ENCODE data around the gene STIP1. TPM values are rescaled to one million over a fixed set of nuclear protein-coding genes. Genes with fewer than 3 reads are reported as not detected.
A peak's percentile ranks its signal among the peaks of the same experiment; 100 is the strongest.

Gene STIP1
- total RNA-seq, 3 donors from 2014 or later: 49.4 to 118 (median 80.3) TPM

DNA sequence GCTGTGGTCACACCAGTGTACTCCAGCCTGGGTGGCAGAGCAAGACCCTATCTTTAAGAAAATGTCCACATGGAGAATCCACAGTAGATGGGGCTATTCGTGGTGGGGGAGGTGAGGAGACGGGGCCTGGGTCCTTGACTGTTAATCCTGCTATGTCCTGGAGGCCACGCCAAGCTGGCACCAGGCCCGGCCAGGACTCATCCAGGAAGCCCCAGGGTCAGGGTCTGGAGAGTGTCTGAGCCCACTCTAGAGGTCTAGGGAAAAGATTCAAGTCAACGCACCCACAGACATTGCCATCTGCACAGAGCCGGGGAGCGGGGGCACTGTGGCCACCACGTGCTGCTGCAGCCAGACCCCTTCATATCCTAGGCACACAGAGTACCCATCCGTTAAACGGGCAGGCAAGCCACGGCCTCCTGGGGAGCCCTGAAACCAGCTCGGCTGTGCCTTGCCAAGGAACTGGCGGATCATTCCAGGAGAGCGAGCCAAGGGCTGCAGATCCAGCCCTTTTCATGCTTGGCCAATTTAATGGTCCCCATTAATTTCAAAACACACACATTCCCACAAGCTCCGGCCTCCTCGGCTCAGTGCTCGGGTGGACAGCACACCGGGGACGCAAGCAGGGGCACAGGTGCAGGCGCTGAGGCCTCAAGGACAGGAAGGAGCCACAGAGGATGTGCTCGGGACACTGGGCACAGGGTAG is 44.7 kb upstream of the STIP1 start:
- no peak for ATAC-seq
- intact Hi-C loops (cut with DNase I, micrococcal nuclease): loop anchor here in 1 of 2 donors (10.0 kb wide), 1 partner anchor 136 kb away; no protein-coding TSS in a partner anchor
- Histone ChIP-seq H3K9me3 (no peaks in the 10 kb centered on the region), H3K36me3 (ENCODE audit: low read depth) (no peaks in the 10 kb centered on the region), H3K4me1 (ENCODE audit: low read depth) (no peaks in the 10 kb centered on the region), H3K4me3 (no peak overlapping the region)
- no peak for DNase-seq
- TF ChIP-seq, protein P1, sequence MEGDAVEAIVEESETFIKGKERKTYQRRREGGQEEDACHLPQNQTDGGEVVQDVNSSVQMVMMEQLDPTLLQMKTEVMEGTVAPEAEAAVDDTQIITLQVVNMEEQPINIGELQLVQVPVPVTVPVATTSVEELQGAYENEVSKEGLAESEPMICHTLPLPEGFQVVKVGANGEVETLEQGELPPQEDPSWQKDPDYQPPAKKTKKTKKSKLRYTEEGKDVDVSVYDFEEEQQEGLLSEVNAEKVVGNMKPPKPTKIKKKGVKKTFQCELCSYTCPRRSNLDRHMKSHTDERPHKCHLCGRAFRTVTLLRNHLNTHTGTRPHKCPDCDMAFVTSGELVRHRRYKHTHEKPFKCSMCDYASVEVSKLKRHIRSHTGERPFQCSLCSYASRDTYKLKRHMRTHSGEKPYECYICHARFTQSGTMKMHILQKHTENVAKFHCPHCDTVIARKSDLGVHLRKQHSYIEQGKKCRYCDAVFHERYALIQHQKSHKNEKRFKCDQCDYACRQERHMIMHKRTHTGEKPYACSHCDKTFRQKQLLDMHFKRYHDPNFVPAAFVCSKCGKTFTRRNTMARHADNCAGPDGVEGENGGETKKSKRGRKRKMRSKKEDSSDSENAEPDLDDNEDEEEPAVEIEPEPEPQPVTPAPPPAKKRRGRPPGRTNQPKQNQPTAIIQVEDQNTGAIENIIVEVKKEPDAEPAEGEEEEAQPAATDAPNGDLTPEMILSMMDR (IDR thresholded peaks at IDR 0.05): no peak

DNA sequence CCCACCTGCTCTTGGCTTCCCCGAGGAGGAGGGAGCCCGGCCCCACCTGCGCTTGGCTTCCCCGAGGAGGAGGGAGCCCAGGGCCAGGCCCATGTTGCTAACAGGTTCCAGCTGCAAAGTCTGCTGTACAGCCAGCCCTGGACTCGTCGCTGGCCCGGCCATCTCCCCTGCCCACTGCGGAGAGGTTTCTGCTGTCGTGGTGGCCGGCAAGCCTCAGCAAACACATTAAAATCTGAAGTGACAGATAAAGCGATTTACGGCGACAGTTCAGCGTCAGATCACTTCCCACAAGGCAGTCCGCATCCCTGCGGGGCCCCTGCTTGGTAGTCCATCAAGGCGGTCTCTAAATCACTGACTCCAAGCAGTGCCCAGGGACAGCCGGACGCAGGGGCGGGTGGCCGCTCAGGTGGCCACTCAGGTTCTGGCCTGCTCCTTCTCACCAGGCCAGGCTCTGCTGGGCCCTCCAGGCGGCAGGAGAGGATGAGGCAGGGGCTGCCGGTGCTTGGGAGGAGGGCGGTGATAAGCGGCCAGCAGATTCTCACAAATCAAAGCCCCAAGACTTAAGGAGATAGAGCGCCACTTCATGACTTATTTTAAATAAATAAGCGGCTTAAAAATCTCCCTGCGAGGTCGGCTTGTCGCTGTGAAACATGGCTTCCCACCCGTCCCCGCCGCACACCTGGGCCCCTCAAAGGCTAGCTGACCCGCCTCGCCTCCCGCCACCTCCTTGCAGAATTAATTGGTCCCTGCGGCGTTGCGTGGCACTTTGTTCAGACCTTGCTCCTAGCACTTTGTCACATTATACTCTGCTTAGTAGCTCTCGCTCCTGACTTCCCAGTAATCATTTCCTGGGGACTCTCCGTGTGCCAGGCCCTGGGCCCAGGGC is 41.1 kb upstream of the STIP1 start:
- ATAC-seq: no peak
- DNase-seq: no peak
- no peak overlapping the region for H3K4me3 ChIP-seq
- no peaks in the 10 kb centered on the region for H3K4me1 ChIP-seq (ENCODE audit: low read depth)
- intact Hi-C loops (cut with DNase I, micrococcal nuclease): loop anchor here in 1 of 2 donors (10.0 kb wide), 1 partner anchor 140 kb away; no protein-coding TSS in a partner anchor
- TF ChIP-seq, protein P1 (IDR thresholded peaks at IDR 0.05): no peak
- H3K36me3 ChIP-seq (ENCODE audit: low read depth): no peaks in the 10 kb centered on the region
- no peaks in the 10 kb centered on the region for H3K9me3 ChIP-seq

DNA sequence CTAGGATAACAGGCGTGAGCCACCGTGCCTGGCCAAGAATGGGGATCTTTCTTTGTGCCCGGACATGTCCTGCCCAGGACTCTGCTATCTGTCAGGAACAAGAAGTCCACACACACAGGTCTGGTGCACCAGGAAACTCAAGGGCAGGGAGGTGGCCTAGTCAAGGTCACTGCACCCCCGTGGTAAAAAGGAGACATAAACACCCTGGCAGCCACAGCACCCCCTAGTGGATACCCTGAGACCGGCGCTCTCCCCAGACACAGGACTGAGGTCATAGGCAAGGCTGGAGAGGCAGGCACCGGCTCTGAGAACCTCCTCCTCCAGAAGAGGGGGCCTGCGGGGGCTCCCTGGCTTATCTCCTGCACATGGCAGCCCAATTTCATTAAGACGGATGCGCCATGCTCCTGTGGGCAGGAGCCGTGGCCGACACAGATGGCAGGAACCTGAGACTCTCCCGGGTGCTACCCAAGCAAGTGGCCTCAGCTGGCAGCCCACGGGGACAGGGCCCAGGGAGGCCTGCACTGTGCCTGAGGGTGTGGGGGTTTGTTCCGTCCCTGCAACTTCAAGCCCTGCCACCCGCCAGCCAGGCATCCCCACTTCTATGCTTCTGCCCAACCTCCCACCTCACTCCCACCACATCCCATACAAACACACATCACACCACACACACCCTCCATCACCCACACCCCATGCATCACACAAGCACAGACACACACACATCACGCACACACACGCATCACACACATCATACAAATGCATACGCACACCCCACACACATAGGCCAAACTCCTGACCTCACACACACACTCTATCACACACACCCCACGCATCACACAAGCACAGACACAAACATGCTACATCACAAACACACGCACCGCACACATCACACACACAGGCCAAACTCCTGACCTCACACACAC is 39.7 kb upstream of the STIP1 start:
- intact Hi-C loops (cut with DNase I, micrococcal nuclease): loop anchor here in 1 of 2 donors (10.0 kb wide), 1 partner anchor 141 kb away; no protein-coding TSS in a partner anchor
- no peak overlapping the region for H3K4me3 ChIP-seq
- no peaks in the 10 kb centered on the region for H3K9me3 ChIP-seq
- ATAC-seq (peak; percentile 84), DNase-seq (peak in 2 of 3 donors; percentile 72 to 75)
- TF ChIP-seq, protein P1 (IDR thresholded peaks at IDR 0.05): peak; percentile 58
- no peaks in the 10 kb centered on the region for H3K36me3 ChIP-seq (ENCODE audit: low read depth)
- H3K4me1 ChIP-seq (ENCODE audit: low read depth): no peaks in the 10 kb centered on the region

DNA sequence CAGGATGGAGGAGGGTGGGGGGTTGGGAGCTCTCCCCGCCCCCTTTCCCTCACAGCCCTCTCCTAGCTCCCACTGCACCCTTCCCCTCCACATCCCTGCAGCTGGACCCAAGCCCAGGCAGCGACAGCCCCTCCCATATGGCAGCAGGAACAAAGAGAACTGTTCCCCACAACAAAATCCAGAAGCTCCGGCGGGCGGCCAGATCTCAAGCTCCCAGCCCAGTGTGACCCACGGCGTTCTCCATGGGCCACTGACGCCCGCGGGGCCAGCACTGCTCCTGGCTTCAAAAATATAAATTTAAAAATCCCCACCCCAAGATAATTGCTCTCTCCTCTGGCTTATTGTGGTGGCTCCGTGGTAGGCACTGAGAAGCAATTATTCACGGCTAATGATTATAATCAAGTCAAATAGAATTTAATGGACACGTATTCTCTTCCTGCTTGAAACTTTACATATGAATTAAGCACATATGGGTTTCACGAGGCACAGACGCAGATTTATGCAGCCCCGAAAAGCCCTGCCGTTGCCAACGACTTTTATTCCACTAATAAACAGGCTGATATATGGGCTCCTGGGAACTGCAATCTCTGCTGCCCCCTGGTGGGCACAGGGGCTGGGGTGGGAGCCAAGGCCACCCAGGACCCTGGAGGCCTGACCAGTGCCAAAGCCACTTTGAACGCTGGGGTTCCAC is 37.6 kb upstream of the STIP1 start:
- ATAC-seq (peak; percentile 55), DNase-seq (peak in 2 of 3 donors; percentile 79 to 80)
- H3K36me3 ChIP-seq (ENCODE audit: low read depth): no peaks in the 10 kb centered on the region
- TF ChIP-seq, protein P1 (IDR thresholded peaks at IDR 0.05): peak; percentile 67
- H3K4me1 ChIP-seq (ENCODE audit: low read depth): no peaks in the 10 kb centered on the region
- no peak overlapping the region for H3K4me3 ChIP-seq
- intact Hi-C loops (cut with DNase I, micrococcal nuclease): loop anchor here in 1 of 2 donors (10.0 kb wide), 1 partner anchor 144 kb away; no protein-coding TSS in a partner anchor
- H3K9me3 ChIP-seq: no peaks in the 10 kb centered on the region

Measured in mucosa of descending colon (tissue), 3 donors.